Right lobe of liver (tissue), 4 donors: ENCODE data around the gene NTN1.
"Not testable (repeated sequence)": the region's sequence is repeated elsewhere in the genome, so short reads cannot be mapped to it uniquely, and the experiment has no call there.

Source experiments
- CTCF ChIP-seq, 4 donors: fragments of 200-600 bp in 3 of 4; fragments of 450-650 bp in 1 of 4; IDR thresholded peaks; one replicate each; pipeline versions ENCODE4 v1.5.1 to v1.8.0; 2016 to 2022; ENCODE audit warnings: antibody characterized with exemption in 4 of 4, mild to moderate bottlenecking in 2 of 4
- POLR2A ChIP-seq: fragments of 450-650 bp; IDR thresholded peaks from one replicate; pipeline ENCODE4 v1.6.1; 2017; ENCODE audit warnings: antibody characterized with exemption, mild to moderate bottlenecking
- donor health status: DM: no; HTN: no; CAD: no.
- donor health status: DM: no; HTN: no; CAD: no.
- donor health status: DM: no; HTN: yes; CAD: no.

DNA sequence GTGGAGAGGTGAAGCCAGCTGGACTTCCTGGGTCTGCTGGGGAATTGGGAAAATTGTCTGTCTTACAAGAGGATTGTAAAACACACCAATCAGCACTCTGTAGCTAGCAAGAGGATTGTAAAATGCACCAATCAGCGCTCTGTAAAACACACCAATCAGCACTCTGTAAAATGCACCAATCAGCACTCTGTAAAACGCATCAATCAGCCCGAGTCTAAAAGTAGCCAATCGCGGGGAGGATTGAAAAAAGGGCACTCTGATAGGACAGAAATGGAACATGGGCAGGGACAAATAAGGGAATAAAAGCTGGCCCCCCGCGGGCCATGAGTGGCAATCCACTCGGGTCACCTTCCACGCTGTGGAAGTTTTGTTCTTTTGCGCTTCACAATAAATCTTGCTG is 130.4 kb downstream of the NTN1 start:
- not testable (repeated sequence) for TF ChIP-seq POLR2A; CTCF (IDR thresholded peaks at IDR 0.05)
